GDM1 (cell line): ENCODE data around the gene RTBDN.

Experiments
- DNase-seq: peaks from one replicate; lab custom pipeline; 2025; lab: John Stamatoyannopoulos, UW

The RTBDN gene

DNA sequence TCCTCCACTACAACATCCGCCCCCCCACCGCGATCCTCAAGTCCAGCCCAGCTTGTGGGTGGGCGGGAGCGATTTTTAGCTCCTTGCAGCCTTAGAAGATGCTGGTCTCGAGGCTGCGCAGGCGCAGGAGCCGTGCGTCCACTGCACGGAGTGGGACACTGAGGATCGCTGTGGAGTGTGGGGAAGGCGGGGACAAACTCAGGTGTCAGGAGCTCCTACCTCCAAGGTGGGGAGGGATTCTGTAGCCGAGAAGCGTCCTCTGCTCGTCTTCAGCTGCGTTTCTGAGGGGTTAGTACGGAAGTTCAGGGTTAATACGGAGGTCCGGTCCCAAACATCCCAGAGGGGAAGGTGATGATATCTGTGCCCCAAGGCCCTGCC, at the start of gene RTBDN:
Gene RTBDN (minus strand): TSS at position 14 of the 378 bp plus-strand sequence. CDS start 4,600 bp downstream, outside the sequence.
- DNase-seq: no peak

DNA sequence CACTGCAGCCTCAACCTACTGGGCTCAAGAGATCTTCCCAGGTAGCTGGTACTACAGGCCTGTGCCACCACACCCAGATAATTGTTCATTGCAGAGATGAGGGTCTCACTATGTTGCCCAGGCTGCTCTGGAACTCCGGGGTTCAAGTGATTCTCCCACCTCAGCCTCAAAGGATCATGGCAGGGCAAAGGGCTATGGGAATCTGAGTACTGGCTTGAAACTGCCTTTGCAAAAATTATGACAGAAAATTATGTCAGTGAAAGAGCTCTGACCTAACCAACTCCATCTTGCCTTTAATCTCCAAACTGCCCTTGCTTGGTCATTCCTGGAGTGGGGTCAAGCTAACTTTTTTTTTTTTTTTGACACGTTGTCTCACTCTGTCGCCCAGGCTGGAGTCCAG, 48.2 kb upstream of the RTBDN start:
- DNase-seq: no peak

DNA sequence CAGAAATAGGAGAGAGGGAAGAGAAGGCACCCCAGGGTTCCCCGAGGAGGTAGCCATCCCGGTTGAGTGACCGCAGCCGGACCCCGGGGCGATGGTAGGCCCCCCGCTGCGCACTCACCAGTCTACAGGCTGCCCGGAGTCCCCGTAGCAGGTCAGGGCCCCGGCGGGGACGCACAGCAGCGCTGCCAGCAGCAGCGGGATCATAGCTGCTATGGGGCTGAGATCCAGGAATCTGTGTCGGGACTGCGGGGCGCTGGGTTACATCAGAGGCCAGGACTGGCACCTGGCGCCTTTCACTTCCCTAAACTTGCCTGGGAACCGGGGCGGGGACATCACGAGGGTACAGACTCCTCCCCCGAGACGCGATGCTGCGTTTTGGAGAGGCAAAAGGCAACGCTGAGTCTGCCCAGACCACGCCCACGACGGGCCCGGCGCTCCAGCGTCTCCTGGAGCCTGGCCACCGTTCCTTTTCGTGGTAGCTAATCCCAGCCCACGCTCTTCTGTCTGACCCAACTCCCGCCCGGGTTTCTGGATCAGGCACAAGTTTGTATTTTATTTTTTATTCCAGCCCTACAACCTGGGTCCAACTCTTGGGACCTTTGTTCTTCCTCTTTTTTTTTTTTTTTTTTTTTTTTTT, 46.9 kb upstream of the RTBDN start, which contains the start of gene DNASE2:
Gene DNASE2 (minus strand): TSS at position 278 of the 637 bp plus-strand sequence. CDS start 74 bp downstream, at position 204.
- DNase-seq: peak; percentile 89

DNA sequence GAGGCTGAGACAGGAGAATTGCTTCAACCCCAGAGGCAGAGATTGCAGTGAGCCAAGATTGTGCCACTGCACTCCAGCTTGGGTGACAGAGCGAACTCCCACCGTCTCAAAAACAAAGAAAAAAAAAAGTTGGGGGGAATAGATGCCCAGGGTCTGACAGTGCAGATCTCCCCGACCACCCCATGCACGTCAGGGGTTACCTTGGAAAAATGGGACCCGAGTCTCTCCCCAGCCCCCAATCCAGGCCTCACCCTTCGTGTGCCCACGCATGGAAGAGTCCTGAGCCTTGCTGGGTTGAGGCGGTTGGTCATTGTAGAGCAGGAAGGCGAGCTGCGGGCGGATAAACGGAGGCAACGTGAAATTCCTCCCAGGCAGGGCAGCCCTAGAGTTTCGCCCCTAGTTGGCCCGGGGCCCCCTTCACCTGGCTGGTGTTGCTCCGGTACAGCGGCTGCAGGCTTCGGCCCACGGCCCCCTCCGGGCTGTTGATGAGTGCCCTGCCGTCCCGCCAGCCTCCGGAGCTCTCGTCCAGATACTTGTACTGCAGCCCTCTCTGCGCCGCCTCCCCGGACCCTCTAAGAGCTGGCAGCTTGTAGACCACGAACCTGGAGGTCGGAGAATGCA, 46.3 kb upstream of the RTBDN start:
- DNase-seq: no peak

DNA sequence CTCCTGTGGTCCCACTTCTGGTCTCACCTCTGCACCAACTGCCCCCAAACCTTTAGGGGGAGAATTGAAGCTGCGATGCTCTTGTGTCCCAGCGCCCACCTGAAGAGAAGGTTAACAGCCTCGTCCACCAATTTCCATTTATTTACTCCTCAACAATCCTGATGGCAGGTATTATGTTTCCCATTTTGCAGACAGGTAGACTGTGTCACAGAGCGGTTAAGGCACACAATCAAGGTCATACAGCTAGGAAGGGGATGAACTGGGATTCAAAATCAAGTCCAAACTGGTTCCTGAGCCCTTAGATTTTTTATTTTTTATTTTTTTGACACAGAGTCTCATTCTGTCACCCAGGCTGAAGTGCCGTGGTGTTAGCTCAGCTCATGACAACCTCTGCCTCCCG, 40.7 kb upstream of the RTBDN start:
- DNase-seq: no peak

DNA sequence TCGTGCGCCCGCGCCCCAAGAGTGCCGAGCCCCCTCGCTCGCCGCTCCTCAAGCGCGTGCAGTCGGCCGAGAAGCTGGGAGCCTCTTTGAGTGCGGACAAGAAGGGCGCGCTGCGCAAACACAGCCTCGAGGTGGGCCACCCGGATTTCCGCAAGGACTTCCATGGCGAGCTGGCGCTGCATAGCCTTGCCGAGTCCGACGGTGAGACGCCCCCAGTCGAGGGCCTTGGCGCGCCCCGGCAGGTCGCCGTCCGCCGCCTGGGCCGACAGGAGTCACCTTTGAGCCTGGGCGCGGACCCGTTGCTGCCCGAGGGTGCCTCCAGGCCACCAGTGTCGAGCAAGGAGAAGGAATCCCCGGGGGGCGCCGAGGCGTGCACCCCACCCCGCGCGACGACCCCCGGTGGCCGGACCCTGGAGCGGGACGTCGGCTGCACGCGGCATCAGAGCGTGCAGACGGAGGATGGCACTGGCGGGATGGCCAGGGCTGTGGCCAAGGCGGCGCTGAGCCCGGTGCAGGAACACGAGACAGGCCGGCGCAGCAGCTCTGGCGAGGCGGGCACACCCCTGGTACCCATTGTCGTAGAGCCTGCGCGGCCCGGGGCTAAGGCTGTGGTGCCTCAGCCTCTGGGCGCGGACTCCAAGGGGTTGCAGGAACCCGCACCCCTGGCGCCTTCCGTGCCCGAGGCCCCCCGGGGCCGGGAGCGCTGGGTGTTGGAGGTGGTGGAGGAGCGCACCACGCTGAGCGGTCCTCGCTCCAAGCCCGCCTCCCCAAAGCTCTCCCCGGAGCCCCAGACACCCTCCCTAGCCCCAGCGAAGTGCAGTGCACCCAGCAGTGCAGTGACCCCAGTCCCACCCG, 39.7 kb upstream of the RTBDN start:
- no peak for DNase-seq

DNA sequence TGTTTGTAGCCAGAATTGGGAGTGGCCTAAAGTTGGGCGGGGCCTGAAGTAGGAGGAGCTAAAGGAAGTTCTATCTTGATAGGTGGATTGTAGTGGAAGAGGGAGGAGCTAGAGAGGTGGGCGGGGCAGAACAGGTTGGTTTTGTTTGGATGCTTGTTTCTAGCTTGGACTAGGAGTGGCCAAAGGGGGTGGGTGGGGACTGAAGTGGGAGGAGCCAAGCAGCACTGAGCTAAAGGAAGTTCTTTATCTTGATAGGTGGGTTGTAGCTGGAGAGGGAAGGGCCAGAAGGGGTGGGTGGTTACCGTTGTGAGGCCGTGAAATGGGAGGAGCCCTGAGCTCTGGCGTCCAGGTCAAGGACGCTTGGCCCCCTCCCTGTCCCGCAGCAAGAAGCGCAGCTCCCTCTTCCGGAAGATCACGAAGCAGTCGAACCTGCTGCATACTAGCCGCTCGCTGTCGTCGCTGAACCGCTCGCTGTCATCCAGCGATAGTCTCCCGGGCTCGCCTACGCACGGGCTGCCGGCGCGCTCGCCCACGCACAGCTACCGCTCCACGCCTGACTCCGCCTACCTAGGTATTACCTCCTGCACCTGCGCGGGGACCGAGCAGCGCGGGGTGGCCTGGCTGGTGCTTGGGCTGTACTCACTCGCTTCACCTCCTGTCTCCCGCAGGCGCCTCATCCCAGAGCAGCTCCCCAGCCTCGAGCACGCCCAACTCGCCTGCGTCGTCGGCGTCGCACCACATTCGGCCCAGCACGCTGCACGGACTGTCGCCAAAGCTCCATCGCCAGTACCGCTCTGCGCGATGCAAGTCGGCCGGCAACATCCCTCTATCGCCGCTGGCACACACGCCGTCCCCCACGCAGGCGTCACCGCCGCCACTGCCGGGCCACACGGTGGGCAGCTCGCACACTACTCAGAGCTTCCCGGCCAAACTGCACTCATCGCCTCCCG, 38.8 kb upstream of the RTBDN start:
- DNase-seq: no peak

DNA sequence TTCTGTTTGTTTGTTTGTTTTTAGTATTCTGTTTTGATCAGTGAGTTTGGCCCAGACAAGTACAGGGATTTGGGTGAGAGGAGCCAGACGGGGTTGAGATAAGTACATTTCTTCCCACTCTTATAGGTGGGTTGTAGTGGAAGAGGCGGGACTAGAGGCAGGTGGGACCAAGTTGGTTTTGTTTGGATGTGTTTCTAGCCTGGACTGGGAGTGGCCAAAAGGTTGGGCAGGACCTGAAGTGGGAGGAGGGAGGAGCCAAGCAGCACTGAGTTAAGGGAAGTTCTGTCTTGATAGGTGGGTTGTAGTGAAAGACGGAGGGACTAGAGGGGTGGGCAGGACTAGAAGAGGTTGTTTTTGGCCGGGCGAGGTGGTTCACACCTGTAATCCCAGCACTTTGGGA, 37.9 kb upstream of the RTBDN start:
- DNase-seq: no peak

DNA sequence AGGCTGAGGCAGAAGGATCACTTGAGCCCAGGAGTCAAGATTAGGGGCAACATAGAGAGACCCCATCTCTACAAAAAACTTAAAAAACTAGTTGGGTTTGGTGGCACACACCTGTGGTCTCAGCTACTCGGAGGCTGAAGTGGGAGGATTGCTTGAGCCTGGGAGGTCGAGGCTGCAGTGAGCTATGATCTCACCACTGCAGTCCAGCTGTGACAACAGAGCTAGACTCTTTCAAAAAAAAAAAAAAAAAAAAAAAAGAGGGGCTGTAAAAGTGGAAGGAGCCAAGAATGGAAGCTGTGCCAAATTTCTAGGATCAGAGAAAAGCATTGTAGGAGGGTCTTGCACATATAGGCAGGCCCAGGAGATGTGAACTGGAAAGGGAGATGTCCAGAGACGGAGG, 37.3 kb upstream of the RTBDN start:
- DNase-seq: no peak

DNA sequence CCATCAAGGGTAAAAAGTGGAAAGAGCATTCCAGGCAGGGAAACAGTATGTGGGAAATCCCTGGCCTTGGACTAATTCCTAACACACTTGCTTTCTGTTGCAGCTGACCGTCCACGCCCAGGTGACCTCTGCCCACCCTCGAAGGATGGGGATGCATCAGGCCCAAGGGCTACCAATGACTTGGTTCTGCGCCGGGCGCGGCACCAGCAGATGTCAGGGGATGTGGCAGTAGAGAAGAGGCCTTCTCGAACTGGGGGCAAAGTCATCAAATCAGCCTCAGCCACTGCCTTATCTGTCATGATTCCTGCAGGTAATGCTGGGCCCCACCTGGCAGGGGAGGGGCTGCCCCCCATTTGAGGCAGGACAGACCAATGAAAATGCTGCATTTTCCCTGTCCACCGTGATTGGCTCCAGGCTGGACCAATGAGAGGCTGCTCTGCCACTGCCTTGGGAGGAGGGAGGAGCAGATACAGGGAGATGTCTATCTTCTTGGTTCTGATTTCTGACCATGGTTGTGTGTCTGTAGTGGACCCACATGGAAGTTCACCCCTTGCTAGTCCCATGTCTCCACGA, 34.2 kb upstream of the RTBDN start:
- no peak for DNase-seq

DNA sequence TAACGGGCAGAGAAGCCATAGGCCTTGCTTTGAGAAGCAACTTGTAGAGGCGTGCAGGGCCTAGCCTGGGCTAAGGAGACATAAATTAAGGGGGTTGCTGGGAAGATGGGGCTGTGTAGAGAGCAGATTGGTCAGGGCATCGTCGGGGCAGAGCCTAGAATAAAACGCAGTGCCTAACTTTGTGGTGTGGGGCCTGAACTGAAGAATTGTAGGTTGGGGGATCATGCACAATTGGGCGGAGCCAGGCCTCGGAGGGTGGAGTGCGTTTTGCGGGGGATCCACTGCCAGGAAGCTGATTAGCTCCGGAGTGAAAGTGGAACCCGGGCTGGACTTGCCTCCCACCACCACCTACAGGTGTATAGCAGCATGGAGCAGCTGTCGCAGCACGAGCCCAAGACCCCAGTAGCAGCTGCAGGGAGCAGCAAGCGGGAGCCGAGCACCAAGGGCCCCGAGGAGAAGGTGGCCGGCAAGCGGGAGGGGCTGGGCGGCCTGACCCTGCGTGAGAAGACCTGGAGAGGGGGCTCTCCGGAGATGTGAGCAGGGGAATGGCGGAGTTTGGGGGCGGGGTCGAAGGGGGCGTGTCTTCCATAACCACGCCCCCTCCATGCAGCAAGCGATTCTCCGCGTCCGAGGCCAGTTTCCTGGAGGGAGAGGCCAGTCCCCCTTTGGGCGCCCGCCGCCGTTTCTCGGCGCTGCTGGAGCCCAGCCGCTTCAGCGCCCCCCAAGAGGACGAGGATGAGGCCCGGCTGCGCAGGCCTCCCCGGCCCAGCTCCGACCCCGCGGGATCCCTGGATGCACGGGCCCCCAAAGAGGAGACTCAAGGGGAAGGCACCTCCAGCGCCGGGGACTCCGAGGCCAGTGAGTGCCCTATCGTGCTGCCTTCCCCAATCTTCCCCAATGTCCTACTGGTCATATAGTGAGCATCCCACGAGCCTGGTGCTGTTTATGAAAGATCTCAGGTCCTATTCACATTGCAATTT, 33.0 kb upstream of the RTBDN start:
- DNase-seq: no peak

DNA sequence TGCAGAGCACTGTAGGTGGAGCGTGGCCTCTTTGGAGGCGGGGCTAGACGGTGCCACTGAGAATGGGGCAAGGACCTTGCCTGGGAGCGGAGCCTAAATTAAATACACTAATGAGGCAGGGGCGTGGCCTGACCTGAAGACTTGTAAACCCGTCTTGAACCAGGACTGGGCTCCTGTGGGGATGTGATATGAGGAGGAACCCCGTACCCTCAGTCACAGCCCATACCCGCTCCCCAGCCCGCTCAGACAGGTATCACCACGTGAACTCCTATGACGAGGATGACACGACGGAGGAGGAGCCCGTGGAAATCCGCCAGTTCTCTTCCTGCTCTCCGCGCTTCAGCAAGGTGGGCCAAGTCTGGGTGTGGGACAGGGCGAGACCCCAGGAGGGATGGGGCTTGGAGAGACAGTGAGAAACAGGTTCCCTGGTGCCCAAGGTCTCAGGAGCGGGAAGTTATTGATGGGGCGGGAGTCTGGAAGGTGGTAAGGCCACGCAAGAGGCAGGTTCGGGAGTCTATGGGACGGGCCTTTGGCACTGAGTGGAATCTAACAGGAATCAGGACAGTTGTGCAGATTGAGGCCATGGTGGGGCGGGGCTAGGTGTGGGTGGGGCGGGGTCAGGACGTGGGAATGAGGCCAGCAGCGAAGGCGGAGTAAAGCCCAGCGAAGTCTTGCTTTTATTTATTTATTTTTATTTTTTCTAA, 32.2 kb upstream of the RTBDN start:
- no peak for DNase-seq

DNA sequence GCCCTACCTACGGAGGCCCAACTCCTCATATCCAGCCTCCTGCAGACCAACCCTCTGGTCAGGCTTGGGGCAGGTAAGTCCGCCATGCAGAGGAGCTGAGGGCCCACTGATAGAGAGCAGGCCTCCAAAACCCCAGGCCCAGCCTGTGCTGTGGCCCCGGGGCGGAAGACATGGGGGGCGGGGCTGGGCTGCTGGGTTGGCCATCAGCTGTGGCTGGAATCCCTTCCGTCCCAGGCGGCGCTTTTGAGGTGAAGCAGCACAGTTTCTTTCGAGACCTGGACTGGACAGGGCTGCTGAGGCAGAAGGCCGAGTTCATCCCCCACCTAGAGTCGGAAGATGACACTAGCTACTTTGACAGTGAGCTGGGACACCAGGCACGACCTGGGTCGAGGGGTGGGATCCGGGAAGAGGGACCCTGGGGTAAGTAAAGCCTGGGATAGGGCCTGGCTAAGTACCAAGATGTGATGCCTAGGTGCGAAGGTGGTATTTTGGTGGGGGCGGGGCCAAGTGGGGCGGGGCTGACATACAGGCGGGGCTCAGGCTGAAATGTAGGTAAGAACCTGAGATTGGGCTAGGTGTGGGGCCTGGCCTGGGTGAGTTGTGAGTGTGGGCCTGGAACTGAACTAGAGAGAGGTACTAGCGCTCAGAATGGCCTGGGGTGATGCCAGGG, 31.5 kb upstream of the RTBDN start:
- no peak for DNase-seq

DNA sequence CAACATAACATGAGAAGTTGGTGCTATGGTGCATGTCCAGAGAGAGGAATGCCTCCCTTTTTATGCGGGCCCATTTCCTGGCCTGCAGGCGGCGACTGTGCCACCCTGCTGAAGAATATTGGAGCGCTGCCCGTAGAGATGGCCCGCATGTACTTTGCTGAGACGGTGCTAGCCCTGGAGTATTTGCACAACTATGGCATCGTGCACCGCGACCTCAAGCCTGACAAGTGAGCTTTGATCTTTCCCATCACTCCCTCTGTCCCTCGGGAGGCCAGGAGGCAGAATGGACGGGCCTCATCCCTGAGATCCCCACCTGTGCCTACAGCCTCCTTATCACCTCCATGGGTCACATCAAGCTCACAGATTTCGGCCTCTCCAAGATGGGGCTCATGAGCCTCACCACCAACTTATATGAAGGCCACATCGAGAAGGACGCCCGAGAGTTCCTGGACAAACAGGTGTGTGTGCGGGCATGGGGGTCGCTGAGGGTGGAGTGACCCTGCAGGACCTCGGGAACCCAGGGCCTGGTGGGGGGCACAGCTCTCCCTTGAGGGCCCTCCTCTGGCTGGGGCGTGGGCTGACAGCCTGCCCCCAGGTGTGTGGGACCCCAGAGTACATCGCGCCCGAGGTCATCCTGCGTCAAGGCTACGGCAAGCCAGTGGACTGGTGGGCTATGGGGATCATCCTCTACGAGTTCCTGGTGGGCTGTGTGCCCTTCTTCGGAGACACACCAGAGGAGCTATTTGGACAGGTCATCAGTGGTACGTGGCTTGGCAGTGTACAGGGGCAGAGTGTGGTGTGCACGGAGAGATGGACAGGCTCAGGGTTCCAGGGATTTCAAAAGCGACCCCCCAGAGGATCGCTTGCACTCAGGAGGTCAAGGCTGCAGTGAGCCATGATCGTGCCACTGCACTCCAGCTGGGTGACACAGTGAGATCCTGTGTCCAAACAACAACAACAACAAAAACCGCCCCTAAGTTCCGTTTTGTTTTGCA, 30.6 kb upstream of the RTBDN start:
- no peak for DNase-seq

DNA sequence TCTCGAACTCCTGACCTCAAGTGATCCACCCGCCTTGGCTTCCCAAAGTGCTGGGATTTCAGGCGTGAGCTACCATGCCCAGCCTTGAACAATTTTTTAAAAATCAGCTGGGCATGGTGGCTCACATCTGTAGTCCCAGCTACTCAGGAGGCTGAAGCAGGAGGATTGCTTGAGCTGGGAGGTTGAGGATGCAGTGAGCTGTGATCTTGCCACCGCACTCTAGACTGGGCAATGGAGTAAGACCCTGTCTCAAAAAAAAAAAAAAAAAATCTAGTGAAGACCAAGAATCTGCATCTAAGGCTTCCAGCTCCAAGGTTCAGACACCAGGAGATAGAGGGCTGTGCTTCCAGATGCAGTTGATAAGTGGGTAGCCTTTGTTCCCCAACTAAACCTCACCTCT, 29.8 kb upstream of the RTBDN start:
- DNase-seq: no peak

DNA sequence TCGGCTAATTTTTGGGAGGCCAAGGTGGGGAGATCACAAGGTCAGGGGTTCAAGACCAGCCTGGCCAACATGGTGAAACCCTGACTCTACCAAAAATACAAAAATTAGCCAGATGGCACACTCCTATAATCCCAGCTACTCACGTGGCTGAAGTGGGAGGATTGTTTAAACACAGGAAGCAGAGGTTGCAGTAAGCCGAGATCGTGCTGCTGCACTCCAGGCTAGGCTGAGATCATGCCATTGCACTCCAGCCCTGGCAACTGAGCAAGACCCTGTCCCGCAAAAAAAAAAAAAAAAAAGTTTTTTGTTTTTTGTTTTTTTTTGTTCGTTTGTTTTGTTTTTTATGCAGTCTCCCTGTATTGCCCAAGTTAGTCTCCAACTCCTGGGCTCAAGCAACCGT, 25.2 kb upstream of the RTBDN start:
- no peak for DNase-seq

DNA sequence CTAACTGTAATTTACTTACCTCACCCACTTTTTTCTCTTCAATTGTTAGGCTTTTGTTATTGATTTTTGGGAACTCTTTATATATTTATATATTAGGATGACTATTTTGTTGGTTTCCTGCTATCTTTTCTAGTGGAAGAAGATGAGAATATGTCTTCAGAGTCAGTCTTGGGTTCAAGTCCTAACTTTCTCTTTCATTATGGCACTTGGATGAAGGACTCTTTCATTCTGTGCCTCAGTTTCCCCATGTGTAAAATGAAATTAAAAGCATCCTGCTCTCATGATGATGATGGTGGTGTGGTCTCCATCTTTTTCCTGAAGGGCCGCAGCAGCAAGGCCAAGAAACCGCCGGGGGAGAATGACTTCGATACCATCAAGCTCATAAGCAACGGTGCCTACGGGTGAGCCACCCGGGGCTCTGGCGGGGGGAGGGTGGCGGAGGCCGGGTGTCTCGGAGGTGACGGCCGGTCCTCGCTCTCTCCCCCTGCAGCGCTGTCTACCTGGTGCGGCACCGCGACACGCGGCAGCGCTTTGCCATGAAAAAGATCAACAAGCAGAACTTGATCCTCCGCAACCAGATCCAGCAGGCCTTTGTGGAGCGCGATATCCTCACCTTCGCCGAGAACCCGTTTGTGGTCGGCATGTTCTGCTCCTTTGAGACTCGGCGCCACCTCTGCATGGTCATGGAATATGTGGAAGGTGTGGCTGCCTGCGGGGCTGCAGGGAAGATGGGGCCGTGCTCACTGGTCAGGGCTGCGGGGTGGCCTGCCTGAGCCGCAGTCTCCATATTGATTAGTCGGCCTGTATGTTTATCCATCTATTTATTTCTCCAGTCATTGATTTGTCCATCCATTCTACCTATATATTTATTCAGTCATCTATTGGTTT, 23.9 kb upstream of the RTBDN start:
- no peak for DNase-seq
